ENCODE results near the gene ARMC5.

DNA sequence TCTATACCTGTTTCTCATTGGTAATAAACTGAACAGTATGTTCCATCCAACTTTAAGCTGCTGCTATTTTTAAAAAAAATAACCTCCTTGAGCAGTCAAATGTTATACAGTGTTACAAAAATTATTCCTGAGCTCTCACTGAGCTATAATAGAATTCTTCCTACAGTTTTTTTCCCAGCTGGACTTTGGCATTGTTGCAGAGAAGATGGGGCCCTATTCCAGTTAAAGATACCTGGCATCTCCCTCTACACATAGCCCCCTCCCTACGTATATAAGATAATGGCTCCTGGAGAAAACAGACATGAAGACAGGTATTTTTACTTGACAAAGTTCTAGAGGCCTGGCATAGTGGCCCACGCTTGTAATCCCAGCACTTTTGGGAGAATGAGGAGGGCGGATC is 29.5 kb upstream of the ARMC5 start:
- no peak for TF ChIP-seq POLR2AphosphoS5 (IDR thresholded peaks at IDR 0.05; ENCODE audit: low read depth, low read length)
- TF ChIP-seq TAF1 (IDR thresholded peaks at IDR 0.05; ENCODE audit: borderline replicate concordance, insufficient read depth, low read length), result no peak
- TF ChIP-seq, protein P1, sequence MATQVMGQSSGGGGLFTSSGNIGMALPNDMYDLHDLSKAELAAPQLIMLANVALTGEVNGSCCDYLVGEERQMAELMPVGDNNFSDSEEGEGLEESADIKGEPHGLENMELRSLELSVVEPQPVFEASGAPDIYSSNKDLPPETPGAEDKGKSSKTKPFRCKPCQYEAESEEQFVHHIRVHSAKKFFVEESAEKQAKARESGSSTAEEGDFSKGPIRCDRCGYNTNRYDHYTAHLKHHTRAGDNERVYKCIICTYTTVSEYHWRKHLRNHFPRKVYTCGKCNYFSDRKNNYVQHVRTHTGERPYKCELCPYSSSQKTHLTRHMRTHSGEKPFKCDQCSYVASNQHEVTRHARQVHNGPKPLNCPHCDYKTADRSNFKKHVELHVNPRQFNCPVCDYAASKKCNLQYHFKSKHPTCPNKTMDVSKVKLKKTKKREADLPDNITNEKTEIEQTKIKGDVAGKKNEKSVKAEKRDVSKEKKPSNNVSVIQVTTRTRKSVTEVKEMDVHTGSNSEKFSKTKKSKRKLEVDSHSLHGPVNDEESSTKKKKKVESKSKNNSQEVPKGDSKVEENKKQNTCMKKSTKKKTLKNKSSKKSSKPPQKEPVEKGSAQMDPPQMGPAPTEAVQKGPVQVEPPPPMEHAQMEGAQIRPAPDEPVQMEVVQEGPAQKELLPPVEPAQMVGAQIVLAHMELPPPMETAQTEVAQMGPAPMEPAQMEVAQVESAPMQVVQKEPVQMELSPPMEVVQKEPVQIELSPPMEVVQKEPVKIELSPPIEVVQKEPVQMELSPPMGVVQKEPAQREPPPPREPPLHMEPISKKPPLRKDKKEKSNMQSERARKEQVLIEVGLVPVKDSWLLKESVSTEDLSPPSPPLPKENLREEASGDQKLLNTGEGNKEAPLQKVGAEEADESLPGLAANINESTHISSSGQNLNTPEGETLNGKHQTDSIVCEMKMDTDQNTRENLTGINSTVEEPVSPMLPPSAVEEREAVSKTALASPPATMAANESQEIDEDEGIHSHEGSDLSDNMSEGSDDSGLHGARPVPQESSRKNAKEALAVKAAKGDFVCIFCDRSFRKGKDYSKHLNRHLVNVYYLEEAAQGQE (IDR thresholded peaks at IDR 0.05; ENCODE audit: insufficient read depth in 1 of 2, low read depth in 2 of 2, low read length in 2 of 2), result no peak

All from PFSK-1 (cell line).